H9 (cell line): ENCODE measurements around the gene NRG3. TPM values are rescaled to one million over a fixed set of nuclear protein-coding genes. Genes with fewer than 3 reads are reported as not detected.

Experiments
- DNase-seq: peaks from one replicate; pipeline ENCODE4 v3.0.0-alpha.2; 2017
- H2AFZ ChIP-seq: one replicate; pipeline ENCODE4 v1.6.1; 2013; ENCODE audit warnings: mild to moderate bottlenecking, low read length, control low read depth, moderate library complexity
- H2AK5ac ChIP-seq: 2 replicates; pipeline ENCODE4 v1.6.1; 2013; ENCODE audit warnings: low read length, control low read depth, mixed read lengths; ENCODE audit not compliant: insufficient read length
- H2BK120ac ChIP-seq: one replicate; pipeline ENCODE4 v1.6.1; 2013; ENCODE audit warnings: low read depth, mild to moderate bottlenecking, low read length, control low read depth, inconsistent platforms; ENCODE audit not compliant: poor library complexity, severe bottlenecking
- H2BK12ac ChIP-seq: 2 replicates; pipeline ENCODE4 v1.6.1; 2013; ENCODE audit warnings: low read length, control low read depth, mixed read lengths, low read depth; ENCODE audit not compliant: insufficient read length
- H2BK15ac ChIP-seq: 2 replicates; pipeline ENCODE4 v1.6.1; 2013; ENCODE audit warnings: low read depth, low read length, control low read depth
- H2BK20ac ChIP-seq: one replicate; pipeline ENCODE4 v1.6.1; 2013; ENCODE audit warnings: low read depth, mild to moderate bottlenecking, low read length, control low read depth, inconsistent platforms; ENCODE audit not compliant: poor library complexity, severe bottlenecking
- H2BK5ac ChIP-seq: 2 replicates; pipeline ENCODE4 v1.6.1; 2013; ENCODE audit warnings: low read length, control low read depth, mixed read lengths; ENCODE audit not compliant: insufficient read length
- H3K14ac ChIP-seq: 2 replicates; pipeline ENCODE4 v1.6.1; 2013; ENCODE audit warnings: low read length, control low read depth; ENCODE audit not compliant: insufficient read depth
- H3K18ac ChIP-seq: 2 replicates; pipeline ENCODE4 v1.6.1; 2013; ENCODE audit warnings: low read depth, mild to moderate bottlenecking, mixed read lengths, low read length, control low read depth; ENCODE audit not compliant: insufficient read length
- H3K23ac ChIP-seq: 2 replicates; pipeline ENCODE4 v1.6.1; 2013; ENCODE audit warnings: low read length, control low read depth, mixed read lengths, low read depth; ENCODE audit not compliant: insufficient read length
- H3K23me2 ChIP-seq: 2 replicates; pipeline ENCODE4 v1.6.1; 2013; ENCODE audit warnings: low read depth, mild to moderate bottlenecking, mixed read lengths, low read length, control low read depth; ENCODE audit not compliant: insufficient read length, poor library complexity, severe bottlenecking
- H3K27ac ChIP-seq: 2 replicates; pipeline ENCODE4 v1.5.1; 2013; ENCODE audit warnings: low read length, control low read depth, mixed read lengths, low read depth; ENCODE audit not compliant: insufficient read length
- H3K27me3 ChIP-seq: 2 replicates; pipeline ENCODE4 v1.6.1; 2013; ENCODE audit warnings: low read length, control low read depth, inconsistent platforms; ENCODE audit not compliant: insufficient read depth
- H3K4ac ChIP-seq: 2 replicates; pipeline ENCODE4 v1.6.1; 2013; ENCODE audit warnings: low read depth, mild to moderate bottlenecking, control low read depth, inconsistent platforms, low read length, moderate library complexity
- H3K4me1 ChIP-seq: 2 replicates; pipeline ENCODE4 v1.6.1; 2013; ENCODE audit warnings: low read length, control low read depth, inconsistent platforms; ENCODE audit not compliant: insufficient read depth
- H3K4me2 ChIP-seq: 2 replicates; pipeline ENCODE4 v1.6.1; 2013; ENCODE audit warnings: low read length, control low read depth, mixed read lengths; ENCODE audit not compliant: insufficient read length, insufficient read depth
- H3K56ac ChIP-seq: 2 replicates; pipeline ENCODE4 v1.6.1; 2013; ENCODE audit warnings: low read depth, mild to moderate bottlenecking, mixed read lengths, low read length, control low read depth; ENCODE audit not compliant: insufficient read length
- H3K79me1 ChIP-seq: 2 replicates; pipeline ENCODE4 v1.6.1; 2013; ENCODE audit warnings: low read depth, mild to moderate bottlenecking, moderate library complexity, low read length, control low read depth, inconsistent platforms; ENCODE audit not compliant: insufficient read depth, poor library complexity, severe bottlenecking
- H3K79me2 ChIP-seq: 2 replicates; pipeline ENCODE4 v1.6.1; 2013; ENCODE audit warnings: low read length, control low read depth, inconsistent platforms; ENCODE audit not compliant: insufficient read depth
- H3K9ac ChIP-seq: 2 replicates; pipeline ENCODE4 v1.6.1; 2013; ENCODE audit warnings: low read length, control low read depth, mixed read lengths; ENCODE audit not compliant: insufficient read length; ENCODE audit errors: extremely low read depth
- H3K9me3 ChIP-seq: one replicate; pipeline ENCODE4 v1.6.1; 2013; ENCODE audit warnings: low read depth, low read length, inconsistent platforms; ENCODE audit not compliant: control insufficient read depth
- H3T11ph ChIP-seq: one replicate; pipeline ENCODE4 v1.6.1; 2013; ENCODE audit warnings: mild to moderate bottlenecking, low read length, control low read depth, inconsistent platforms
- H4K20me1 ChIP-seq: one replicate; pipeline ENCODE4 v1.6.1; 2013; ENCODE audit not compliant: control insufficient read depth, insufficient read length, insufficient read depth
- H4K5ac ChIP-seq: 2 replicates; pipeline ENCODE4 v1.6.1; 2013; ENCODE audit warnings: low read depth, mild to moderate bottlenecking, mixed read lengths, low read length, control low read depth; ENCODE audit not compliant: insufficient read length
- H4K8ac ChIP-seq: replicated peaks from 2 replicates; pipeline ENCODE4 v1.6.1; 2013; ENCODE audit warnings: low read length, control low read depth, mixed read lengths, low read depth; ENCODE audit not compliant: insufficient read length
- H4K91ac ChIP-seq: 2 replicates; pipeline ENCODE4 v1.6.1; 2013; ENCODE audit warnings: low read depth, mild to moderate bottlenecking, moderate library complexity, mixed read lengths, low read length, control low read depth; ENCODE audit not compliant: insufficient read length
- H3K27ac Mint-ChIP-seq, 3 experiments: 2 replicates in 2 of 3; 3 replicates in 1 of 3; pipeline ENCODE4 v1.8.0; 2020 to 2021; ENCODE audit warnings: mixed read lengths in 3 of 3, mild to moderate bottlenecking in 1 of 3, moderate library complexity in 1 of 3
- H3K27me3 Mint-ChIP-seq: 2 replicates; pipeline ENCODE4 v1.8.0; 2021; ENCODE audit warnings: low read depth, mild to moderate bottlenecking, moderate library complexity, mixed read lengths
- H3K36me3 Mint-ChIP-seq, 3 experiments: 2 replicates in 2 of 3; 3 replicates in 1 of 3; pipeline ENCODE4 v1.8.0; 2020 to 2021; ENCODE audit warnings: low read depth in 3 of 3, mixed read lengths in 3 of 3; ENCODE audit not compliant: insufficient read depth in 1 of 3
- H3K4me1 Mint-ChIP-seq, 2 experiments: 2 replicates each; pipeline ENCODE4 v1.8.0; 2020; ENCODE audit warnings: mixed read lengths in 2 of 2
- H3K4me3 Mint-ChIP-seq, 2 experiments: 2 replicates in 1 of 2; 3 replicates in 1 of 2; pipeline ENCODE4 v1.8.0; 2020 to 2021; ENCODE audit warnings: mild to moderate bottlenecking in 2 of 2, mixed read lengths in 2 of 2, moderate library complexity in 1 of 2
- H3K9me3 Mint-ChIP-seq, 2 experiments: 2 replicates in 1 of 2; 3 replicates in 1 of 2; pipeline ENCODE4 v1.8.0; 2020; ENCODE audit warnings: mild to moderate bottlenecking in 2 of 2, mixed read lengths in 2 of 2, moderate library complexity in 1 of 2
- CTCF ChIP-seq: fragments of 200-600 bp; sonication (generic); conservative IDR thresholded peaks from 3 replicates; pipeline ENCODE4 v1.8.0; 2021; ENCODE audit warnings: antibody characterized with exemption, mild to moderate bottlenecking
- WGBS: extraction: QIAGEN DNeasy Blood & Tissue Kit; methylation state at CpG from one replicate; pipeline ENCODE4 v1.1.7; 2013; ENCODE audit warnings: missing lambda C conversion rate, low lambda C conversion rate, mixed read lengths; ENCODE audit not compliant: insufficient read length; ENCODE audit errors: extremely low coverage; 5-methylcytosine and 5-hydroxymethylcytosine counted together
- total RNA-seq: library from RNA; stranded (reverse); gene quantifications from 2 replicates; pipeline ENCODE4 v1.2.1, GENCODE V29; 2021

NRG3 gene
- total RNA-seq, 1 experiment from 2014 or later, result 1.6 TPM

- Histone ChIP-seq H3K9ac (no peak overlapping the region), H3K9me3 (no peaks in the 10 kb centered on the region), H3K4ac (no peak overlapping the region), H3K27ac (no peak overlapping the region), H2BK15ac (no peak overlapping the region), H3K18ac (no peak overlapping the region), H3T11ph (no peak overlapping the region), H3K79me1 (no peaks in the 10 kb centered on the region), H2BK5ac (no peak overlapping the region), H3K27me3 (no peaks in the 10 kb centered on the region), H3K56ac (no peak overlapping the region), H2BK20ac (no peak overlapping the region), H4K91ac (no peak overlapping the region), H2AK5ac (no peak overlapping the region), H2BK120ac (no peak overlapping the region), H3K23me2 (no peaks in the 10 kb centered on the region), H4K8ac (no peak overlapping the region), H3K4me1 (no peaks in the 10 kb centered on the region), H2BK12ac (no peak overlapping the region), H3K4me2 (no peak overlapping the region), H4K20me1 (no peaks in the 10 kb centered on the region), H4K5ac (no peak overlapping the region), H3K23ac (no peak overlapping the region), H3K79me2 (no peaks in the 10 kb centered on the region), H3K14ac (no peak overlapping the region), H2AFZ (no peak overlapping the region)
- DNase-seq, result no peak
- no peak for TF ChIP-seq CTCF
- Mint-ChIP-seq H3K4me1 (peaks cover 0 to 5% of the 10 kb centered on the region in 2 experiments; a peak in 2 of 4 replicates), H3K27ac (peak overlapping the region in 1 of 3 experiments; percentile 77; a peak in 2 of 7 replicates), H3K36me3 (no peaks in the 10 kb centered on the region), H3K27me3 (no peaks in the 10 kb centered on the region), H3K9me3 (no peaks in the 10 kb centered on the region), H3K4me3 (no peak overlapping the region)
- no CpG with 5 or more reads among the region's 16 CpGs for WGBS
These were observed 483.6 kb downstream of the NRG3 start for GRCh38 chr10:82358486-82359099.
